GM21447 (cell line): ENCODE results near the gene BPI.
"Not testable (repeated sequence)": the region's sequence is repeated elsewhere in the genome, so short reads cannot be mapped to it uniquely, and the experiment has no call there.

Source experiments
- ATAC-seq: cut with Tn5 transposase; IDR thresholded peaks from one replicate; pipeline ENCODE4 v1.9.1; 2021; ENCODE audit not compliant: unreplicated experiment

BPI gene

DNA sequence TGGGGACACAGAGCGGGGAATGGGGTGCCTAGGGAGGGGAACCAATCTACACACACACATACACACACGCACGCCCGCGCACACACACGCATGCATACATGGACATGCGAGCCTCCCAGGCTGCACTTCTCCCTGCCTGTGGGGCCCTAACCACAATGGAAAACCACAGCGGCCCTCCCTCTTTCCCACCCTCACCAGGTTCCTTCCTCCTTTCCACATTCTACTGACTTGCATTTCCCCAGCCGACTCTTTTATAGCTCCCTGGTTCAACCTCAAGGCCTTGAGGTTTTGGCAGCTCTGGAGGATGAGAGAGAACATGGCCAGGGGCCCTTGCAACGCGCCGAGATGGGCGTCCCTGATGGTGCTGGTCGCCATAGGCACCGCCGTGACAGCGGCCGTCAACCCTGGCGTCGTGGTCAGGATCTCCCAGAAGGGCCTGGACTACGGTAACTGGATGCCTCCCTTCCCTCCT lies at the start of gene BPI:
BPI (plus strand) TSS at position 249 of the 472 bp plus-strand sequence; CDS start at position 317, 68 bp downstream.
- no peak for ATAC-seq

DNA sequence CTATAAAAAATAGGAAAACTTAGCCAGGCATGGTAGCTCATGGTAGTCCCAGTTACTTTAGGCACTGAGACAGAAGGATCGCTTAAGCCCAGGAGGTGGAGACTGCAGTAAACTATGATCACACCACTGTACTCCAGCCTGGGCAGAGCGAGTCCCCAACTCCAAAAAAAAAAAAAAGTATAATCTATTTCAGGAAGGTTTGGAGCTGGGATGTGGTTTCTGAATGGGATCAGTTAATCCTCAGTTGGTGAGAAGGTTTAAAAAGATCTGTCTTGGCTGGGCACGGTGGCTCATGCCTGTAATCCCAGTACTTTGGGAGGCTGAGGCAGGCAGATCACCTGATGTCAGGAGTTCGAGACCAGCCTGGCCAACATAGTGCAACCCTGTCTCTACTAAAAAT lies 49.3 kb upstream of the BPI start:
- ATAC-seq: not testable (repeated sequence)

DNA sequence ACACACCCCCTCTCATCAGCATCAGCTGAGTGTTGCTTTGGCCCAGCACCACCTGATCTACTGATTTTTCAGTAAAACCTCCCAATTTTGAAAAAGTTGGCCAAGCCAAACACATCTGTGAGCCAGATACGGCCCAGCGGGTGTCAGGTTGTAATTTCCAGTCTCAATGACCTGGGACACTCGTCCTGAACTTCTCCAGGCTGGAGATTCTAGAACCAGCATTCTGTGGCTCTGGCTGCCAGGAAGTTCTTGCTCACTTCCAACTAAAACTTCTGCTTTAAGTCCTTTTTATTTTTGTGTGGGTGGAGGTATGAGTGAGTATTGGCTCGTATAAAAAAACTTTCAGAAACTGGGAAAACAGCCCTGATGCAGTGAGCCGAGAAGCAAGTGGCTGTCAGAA lies 48.6 kb upstream of the BPI start:
- ATAC-seq: no peak

DNA sequence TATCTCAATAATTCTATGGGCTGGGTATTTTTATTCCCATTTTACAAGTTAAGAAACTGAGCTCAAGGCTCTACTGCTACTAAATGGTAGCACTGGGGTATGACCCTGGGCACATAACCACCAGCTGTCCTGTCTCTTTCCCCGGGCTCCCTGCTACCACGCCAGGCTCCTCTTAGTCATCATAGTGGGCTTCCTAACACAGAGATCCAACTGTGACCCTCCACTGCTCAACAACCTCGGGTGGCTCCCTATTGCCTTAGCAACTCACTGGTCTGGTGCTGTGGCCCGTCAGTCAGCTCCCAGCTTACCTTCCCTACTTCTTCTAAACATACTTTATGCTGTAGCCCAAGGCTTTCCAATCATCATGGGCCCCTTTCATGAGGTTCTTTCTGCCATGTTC lies 47.9 kb upstream of the BPI start:
- no peak for ATAC-seq

DNA sequence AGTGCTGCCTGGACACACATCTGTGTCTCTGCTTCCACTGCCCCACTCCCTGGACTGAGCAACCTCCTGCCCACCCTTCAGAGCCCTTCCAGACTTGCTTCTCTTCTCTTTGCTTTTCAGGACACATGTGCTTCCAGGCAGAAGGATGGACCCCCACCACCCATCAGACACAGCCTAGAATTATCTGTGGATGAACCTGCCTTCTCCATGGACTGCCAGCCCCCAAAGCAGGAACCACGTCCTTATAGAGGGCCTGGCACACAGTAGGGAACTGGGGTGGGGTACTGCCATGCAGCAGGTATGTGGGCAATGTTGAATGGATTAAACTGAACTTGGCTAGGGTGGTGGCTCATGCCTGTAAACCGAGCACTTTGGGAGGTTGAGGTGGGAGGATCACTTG lies 47.0 kb upstream of the BPI start:
- no peak for ATAC-seq

DNA sequence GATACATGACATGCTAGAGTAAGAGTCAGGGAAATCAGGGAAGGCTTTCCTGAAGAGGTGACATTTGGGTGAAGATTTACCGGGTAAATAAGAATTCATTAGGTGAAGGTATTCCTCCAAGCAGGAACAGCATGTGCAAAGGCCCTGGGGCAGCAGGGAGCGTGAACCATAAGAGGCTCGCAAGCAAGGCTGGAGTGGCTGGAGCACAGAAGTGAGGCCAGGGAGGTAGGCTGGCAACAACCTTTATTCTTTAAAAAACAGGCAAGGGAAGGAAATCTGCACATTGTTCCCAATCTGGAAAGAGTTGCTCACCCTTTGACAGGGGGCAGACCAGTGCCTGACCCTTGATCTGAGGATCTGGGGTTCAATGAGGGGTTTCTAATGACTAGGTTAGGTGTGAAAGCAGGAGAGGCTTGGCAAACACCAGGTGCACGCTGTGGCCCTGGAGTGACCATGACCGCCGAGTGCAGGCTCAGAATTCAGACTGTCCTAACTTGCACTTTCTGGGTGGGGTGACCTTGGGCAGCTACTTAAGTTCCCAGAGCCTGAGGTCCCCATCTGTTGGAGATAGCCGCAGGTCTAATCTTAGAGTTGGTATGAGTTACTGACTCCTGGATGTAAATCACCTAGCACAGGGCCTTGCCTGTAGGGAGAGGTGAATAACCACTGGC lies 45.3 kb upstream of the BPI start:
- no peak for ATAC-seq

DNA sequence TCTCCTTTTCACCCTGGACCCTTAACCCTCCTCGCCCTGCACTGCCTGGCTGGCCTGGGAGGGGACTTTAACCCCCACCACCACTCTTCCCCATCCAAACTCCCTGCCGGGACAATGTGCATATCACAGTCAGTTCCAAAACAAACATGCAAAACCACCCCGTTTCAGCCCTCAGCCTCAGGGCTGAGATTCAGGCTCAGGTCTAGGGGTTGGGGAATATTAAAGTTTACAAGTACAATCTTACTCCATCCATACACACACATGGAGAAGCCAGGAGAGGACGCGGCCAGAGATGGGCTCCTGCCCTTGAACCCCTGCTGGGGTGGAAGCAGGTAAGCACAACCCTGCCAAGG lies 44.0 kb upstream of the BPI start:
- ATAC-seq: no peak

DNA sequence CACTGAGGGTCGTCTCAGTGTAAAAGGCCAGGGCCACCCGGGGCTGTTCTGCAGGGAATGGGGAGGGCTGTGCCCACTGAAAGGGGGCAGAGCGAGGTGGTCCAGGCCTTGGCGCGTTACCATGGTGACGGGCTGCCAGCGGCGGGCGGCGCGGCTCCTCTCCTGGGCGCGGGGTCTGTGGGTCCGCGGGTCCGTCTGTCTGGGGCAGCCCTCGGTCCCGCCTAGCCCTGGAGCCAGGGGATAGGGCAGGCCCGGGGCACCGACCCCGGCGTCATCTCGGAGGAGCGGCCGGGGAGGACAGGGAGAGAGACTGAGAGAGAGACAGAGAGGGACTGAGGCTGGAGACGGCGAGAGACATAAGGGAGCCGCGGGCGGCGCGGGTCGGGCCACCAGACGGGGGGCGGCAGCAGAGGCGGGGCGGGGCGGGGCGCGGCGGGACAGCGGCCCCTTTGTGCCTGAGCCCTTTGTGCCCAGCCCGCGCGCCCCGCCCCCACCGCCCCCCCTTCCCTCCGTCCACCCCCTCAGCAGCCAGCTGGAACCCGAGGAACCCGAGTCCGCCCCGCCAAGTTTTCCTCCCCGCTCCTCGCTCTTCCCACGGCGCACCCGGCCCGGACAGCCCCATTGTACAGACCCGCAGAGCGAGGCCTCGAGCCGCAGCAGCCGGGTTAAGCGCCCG lies 43.4 kb upstream of the BPI start, which contains the start of gene KIAA1755:
KIAA1755 (minus strand) TSS at position 358 of the 676 bp plus-strand sequence; CDS start at position 123, 235 bp downstream.
- no peak for ATAC-seq

DNA sequence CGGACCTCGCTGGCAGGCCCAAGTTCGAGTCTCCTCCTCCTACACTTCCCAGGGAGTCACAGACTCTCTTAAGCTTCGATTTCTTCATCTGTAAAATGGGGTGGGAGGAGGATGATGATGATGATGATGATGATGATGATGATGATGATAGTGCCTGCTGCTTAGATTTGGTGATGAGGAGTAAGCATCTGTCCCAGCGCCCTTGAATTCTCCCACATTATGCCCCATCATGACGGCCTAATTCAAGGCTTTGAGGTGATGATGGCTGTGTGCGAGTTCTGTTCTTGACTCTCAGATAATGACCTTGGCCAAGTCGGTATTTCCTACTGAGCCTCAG lies 42.9 kb upstream of the BPI start:
- no peak for ATAC-seq

DNA sequence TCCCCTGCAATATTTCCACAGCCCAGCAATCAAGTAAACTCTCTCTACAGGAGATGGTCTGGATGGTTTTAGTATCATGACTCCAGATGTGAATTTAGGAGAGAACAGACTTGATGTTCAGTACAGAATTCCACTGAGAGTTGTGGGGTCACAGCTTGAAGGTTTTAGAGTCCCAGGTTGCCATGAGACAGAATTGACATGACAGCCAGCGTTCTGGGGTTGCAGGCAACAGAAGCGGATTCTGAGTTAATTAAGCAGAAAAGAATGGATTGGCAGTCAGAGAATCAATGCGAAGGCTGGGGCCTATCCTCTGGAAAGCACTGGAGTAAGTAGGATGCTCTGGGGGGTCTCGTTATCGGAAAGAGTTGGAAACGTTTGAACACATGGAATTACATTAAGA lies 41.0 kb upstream of the BPI start:
- ATAC-seq: no peak

DNA sequence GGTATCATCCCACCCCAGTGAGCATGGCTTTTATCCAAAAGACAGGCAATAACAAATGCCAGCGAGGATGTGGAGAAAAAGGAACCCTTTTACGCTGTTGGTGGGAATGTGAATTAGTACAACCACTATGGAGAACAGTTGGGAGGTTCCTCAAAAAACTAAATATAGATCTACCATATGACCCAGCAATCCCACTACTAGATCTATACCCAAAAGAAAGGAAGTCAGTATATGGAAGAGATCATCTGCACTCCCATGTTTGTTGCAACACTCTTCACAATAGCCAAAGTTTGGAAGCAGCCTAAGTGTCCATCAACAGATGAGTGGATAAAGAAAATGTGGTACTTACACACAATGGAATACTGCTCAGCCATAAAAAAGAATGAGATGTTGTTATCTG lies 37.5 kb upstream of the BPI start:
- no peak for ATAC-seq

DNA sequence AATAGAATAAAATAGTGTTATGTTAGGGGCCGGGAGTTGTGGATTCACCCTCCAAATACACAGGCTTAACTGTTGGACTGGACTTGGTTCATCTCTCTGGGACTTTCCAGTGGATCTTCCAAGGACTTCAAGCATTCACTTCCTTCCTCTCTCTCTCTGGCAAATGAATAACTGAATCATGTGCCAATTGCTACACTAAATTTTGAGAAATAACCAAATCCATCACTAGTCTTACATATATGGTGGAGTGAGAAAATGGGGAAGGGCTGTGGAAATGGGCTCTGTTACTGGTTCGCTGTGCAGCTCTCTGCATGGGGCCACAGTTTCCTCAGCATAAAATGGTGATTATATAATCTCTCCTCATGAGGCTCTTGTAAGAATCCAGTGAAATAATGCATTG lies 36.7 kb upstream of the BPI start:
- ATAC-seq: no peak

DNA sequence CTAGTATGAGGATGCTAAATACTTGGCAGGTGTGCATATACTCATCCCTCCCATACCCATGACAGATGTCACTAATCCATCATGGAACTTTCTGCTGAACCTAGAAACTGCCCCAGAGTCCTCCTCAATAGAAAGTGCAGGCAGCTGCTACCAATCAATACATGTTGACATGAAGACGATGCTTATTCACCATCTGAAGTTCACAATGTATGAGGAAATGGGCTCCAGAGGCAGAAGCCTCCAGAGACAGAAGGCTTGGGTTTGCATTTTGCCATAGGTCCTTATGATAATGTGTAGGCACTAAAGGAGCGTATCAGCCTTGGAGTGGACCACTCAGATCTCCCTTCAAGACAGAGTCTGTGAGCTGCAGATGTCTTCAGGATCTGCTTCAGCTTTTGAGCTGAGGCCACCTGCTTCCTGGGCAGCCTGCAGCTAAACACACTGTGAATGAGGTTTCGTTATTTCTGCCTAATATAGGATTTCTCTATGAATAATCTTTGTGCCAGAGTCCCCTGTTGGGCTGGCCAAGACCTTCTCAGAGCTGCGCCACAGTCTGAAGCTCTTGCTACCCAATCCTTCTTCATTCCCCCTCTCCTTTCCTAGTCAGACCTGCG lies 35.9 kb upstream of the BPI start:
- ATAC-seq: no peak

DNA sequence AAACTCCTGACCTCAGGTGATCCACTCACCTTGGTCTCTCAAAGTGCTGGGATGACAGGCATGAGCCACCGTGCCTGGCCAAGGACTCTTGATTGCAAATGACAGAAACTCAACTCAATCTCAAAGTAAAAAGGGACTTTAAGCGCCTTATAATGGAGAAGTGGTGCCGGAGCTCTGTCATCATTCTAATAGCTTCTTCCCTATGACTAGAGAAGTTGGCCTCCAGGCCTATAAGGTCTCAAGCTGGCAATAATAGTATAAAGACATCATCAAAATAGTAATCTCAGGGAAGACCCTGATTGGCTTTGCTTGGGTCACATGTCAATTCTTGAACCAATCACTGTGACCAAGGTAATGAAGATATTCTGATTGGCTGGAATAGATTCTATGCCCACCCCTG lies 34.9 kb upstream of the BPI start:
- ATAC-seq: no peak

DNA sequence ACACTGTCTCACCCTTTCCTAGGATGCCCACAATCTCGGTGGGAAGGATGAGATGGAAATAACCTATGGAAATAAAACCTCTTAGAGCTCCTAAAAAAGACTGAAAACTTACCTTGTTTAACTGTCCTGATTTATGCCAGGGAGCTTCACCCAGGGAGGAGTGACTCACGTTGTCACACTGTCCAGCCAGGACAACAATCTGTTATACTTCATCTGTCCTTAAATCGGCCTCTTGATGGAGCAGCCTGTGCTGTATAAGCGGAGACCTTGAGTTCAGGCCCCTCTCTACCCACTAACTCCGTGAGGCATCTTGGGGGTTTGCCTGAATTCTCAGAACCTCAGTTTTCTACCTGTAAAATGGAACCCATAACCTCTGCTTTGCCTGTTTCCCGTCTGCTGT lies 34.2 kb upstream of the BPI start:
- ATAC-seq: no peak

DNA sequence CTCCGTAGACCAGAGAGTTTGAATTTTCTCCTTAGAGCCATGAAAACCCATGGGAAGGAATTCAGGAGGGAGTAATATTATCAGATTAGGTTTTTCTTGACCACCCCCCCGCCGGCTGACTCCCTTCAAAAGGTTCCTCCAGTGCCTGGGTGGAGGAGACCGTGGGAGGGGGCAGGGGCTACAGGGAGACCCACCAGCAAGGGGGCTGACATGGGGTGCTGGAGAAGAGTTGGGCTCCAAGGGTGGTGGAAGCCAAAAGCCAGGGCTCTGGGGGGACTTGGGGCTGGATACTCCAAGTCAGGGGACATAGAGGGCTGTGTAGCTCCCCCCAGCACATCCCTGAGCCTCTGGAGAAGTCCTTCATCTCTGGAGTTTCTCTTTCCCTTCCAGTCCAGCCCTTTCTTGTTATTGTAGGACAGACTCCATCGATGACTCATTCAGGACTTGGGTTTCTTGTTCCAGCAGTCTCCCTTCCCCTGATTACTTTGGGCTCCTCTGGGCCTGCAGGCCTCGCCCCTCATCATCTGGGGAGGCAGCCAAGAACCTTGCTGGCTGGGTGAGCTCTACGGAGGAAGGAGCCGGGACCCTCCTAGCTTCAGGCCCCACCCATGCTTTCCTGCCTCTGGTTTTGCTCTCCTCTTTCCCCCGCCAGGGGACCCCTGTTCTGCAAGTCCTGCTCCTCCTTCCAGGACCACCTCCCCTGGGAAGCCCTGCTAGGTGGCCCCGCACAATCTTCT lies 32.9 kb upstream of the BPI start:
- ATAC-seq: no peak

DNA sequence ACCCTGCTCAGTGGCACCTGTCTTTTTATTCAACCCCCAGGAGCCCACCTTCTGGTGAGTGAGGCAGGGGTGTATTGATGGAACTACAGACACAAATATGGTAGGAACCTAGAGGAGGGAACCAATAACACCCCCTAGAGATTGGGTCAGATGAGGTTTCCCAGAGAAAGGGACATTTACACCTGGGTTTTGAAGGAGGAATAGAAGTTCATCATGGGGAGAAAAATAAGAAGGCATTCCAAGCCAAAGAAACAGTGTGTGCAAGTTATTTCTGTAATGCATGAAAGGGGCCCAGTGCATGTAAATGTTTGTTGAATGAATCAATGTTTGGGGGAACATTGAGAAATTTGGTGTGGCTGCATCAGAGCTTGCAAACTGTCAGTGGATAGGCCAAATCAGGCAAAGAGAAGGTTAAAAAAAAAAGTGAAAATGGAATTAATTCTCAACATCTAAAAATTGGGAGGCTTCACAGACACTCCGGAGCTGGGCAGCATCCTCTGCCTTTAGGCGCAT lies 32.3 kb upstream of the BPI start:
- no peak for ATAC-seq

DNA sequence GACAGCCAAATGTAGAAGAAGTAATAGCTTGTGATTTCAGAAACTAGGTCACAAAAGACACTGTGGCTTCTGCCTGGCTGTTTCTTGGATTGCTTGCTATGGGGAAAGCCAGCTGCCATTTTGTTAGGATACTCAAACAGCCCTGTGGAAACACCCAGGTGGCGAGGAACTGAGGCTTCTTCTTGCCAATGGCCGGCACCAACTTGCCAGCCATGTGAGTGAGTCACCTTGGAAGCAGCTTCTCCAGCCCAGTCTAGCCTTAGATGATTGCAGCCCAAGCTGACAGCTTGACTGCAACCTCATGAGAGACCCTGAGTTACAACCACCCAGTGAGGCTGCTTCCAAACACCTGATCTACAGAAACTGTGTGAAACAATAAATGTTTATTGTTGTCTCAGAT lies 31.6 kb upstream of the BPI start:
- ATAC-seq: no peak

DNA sequence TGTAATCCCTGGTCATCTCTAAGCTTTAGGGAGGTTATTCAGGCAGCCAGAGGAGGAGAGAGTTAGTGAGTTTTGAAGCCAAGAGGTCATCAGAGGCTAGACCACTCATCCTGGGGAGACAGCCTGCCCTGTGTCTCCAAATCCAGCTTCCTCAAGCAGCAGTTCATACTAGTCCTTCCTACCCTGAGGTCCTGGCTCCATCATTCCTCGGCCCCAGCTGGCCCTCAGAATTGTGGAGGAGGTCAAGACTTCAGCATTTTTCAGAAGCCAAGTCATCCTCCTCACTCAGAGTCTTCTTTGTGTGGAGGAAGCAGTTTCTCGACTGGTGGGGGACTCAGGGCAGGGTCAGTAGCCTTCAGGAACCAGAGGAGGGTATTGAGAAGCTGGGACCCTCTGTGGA lies 31.0 kb upstream of the BPI start:
- ATAC-seq: no peak

DNA sequence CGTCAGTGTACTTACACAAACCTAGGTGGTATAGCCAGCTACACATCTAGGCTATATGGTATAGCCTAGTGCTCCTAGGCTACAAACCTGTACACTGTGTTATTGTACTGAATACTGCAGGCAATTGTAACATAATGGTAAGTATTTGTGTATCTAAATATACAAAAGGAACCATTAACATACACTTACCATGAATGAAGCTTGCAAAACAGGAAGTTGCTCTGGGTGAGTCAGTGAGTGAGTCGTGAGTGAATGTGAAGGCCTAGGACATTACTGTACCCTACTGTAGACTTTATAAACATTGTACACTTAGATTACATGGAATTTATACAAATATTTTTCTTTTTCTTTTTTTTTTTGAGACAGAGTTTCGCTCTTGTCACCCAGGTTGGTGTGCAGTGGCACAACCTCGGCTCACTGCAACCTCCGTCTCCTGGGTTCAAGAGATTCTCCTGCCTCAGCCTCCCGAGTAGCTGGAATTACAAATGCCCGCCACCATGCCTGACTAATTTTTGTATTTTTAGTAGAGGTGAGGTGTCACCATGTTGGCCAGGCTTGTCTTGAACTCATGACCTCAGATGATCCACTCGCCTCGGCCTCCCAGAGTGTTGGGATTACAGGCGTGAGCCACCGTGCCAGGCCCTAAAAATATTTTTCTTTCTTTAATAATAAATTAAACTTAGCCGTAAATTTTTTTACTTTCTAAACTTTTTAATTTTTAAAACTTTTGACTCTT lies 28.0 kb upstream of the BPI start:
- ATAC-seq: no peak

DNA sequence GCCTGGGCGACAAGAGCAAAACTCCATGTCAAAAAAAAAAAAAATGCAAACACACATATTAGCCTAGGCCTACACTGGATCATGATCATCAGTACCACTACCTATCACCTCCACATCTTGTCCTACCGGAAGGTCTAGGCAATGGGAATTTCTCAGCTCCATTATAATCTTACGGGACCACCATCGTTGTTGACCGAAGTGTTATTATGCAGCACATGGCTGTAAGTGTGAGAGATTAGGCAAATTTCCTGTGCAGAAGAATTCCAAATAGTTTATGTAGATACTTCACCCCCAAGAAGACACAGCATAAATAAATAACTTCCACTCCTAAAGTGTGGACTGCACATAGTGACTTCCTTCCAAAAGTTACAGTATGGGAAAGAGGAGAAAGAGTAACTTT lies 26.7 kb upstream of the BPI start:
- ATAC-seq: no peak
